Measurements from ENCODE around the gene NCOA3.
"Not testable (repeated sequence)": the region's sequence is repeated elsewhere in the genome, so short reads cannot be mapped to it uniquely, and the experiment has no call there.

Gene NCOA3

DNA sequence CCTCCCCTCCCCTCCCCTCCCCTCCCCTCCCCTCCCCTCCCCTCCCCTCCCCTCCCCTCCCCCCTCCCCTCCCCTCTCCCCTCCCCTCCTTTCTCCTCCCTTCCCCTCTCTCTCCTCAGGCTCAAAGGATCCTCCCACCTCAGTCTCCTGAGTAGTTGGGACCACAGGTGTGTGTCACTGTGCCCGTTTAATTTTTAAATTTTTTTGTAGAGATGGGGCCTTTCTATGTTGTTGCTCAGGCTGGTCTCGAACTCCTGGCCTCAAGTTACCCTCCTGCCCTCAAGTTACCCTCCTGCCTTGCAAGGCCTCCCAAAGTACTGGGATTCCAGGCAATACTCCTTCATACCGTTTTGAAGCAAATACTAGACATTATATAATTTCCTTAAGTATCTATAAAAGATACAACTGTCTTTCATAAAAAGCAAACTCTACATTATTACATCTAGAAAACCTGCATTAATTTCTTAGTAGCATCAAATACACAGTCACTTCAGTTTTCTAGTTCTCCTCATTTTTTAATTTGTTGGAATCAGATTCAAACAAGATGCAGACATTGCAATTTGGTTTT lies 39.8 kb downstream of the NCOA3 start:
- no peak for DNase-seq

DNA sequence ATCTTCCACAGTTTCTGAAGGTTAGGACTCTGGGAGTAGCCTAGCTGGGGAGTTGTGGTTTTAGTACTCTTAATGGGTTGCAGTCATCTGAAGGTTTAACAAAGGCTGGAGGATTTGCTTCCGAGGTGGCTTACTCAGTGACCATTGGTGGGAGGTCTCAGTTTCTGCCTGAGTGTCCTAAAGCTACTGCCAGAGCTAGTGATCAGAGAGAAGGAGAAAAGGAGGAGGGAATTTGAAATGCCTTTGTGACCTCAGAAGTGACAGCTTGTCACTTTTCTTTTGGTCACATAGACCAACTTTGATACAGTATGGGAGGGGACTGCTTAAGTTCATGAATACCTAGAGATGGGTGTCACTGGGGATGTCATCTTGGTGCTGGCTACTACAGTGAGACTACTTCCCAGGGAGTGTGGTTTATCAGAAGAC lies 41.3 kb downstream of the NCOA3 start:
- no peak for DNase-seq

DNA sequence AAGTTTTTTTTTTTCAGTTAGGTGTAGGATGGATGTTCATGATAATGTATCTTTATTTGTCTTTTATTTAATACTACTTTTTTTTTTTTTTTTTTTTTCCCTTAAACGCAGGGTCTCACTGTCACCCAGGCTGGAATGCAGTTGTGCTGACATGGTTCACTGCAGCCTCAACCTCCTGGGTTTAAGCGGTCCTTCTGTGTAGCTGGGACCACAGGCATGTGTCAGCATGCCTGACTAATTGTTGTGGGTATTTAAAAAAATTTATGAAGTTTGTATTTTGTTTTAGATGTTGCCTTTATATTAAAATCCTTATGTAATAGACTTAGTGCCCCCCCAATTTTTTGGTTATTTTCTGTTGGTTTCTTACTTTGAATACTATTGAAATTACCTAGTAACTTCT lies 42.6 kb downstream of the NCOA3 start:
- DNase-seq: no peak

DNA sequence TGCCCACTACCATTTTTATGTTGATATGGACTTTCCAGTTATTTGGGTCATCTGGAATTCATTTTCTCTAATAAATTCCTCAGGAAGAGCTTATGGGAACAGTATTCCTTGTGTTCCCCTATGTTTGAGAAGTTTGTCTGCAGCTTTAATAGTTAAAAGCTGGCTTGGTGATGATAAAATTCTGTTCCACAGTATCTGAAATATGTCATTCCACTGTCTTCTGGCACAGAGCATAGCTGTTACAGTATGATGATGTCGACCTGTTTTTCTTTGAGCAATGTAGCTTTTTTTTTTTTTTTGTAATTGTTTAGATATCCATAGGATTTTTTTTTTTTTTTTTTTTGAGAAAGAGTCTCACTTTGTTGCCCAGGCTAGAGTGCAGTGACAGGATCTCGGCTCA lies 43.2 kb downstream of the NCOA3 start:
- no peak for DNase-seq

DNA sequence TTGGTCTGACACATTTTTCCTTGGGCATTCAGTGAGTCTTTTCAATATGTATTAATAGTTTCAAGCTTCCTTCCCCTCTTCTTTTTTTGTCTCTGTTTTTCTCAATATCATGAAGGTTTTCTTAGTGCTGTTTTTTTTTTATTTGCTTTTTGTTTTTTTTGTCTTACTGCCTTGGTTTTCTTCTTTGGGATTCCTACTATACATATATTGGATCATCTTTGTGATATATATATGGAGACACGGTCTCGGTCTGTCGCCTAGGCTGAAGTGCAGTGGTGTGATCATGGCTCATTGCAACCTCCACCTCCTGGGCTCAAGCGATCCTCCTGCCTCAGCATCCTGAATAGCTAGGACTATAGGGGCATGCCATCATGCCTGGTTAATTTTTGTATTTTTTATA lies 43.8 kb downstream of the NCOA3 start:
- DNase-seq: no peak

DNA sequence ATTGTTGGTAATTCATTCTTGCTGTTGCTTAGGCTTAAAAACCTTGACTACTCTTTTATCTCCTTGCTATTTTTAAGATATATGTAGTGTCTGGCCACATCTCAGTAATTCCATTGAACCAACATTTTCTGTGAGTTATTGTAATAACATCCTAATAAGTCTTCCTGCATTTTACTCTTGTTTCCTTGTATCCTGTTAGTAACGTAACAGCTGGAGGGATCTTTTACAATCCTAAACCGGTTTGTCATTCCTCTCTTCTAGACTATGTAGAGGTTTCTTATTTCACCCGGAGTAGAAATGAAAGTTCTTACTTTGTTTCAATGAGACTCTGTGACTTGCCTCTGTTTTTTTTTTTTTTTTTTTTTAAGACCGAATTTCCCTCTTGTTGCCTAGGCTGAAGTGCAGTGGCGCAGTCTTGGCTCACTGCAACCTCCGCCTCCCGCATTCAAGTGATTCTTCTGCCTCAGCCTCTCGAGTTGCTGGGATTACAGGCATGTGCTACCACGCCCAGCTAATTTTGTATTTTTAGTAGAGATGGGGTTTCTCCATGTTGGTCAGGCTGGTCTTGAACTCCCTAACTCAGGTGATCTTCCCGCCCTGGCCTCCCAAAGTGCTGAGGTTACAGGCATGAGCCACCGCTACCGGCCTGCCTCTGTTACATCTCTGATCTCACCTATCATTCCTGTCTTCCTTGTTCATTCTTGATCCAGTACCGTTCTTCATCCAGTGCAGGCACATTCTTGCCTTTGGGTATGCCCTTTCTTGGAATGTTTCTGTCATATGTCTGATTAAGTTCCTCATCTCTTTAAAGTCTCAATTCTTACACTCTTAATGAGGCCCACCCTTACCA lies 44.7 kb downstream of the NCOA3 start:
- no peak for DNase-seq

DNA sequence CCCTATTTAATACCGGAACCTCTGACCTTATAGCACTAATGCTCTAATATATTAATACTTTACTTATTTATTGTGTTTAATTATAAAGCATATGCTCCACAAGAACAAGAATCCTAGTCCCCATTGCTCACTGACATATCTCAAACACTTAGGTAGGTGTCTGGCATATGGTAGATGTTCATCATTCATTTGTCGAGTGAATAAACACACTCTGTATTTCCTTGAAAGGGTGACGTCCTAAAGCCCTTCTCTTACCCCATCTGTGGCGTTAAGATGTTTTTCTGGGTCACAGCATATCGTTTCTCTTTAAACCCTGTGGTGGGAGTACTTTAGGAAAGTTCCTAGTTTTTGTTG lies 45.3 kb downstream of the NCOA3 start:
- DNase-seq: no peak

DNA sequence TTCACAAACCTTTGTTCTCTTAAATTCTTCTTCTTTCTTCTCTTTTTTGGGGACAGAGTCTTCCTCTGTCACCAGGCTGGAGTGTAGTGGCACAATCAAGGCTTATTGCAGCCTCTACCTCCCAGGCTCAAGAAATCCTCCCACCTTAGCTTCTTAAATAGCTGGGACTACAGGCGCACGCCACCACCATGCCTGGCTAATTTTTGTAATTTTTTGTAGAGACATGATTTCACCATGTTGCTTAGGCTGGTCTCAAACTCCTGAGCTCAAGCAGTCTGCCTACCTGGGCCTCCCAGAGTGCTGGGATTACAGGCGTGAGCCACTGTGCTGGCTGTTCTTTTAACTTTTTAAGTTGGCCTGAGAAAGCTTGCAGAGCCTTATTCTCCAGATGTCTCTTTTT lies 48.0 kb downstream of the NCOA3 start:
- DNase-seq: no peak

DNA sequence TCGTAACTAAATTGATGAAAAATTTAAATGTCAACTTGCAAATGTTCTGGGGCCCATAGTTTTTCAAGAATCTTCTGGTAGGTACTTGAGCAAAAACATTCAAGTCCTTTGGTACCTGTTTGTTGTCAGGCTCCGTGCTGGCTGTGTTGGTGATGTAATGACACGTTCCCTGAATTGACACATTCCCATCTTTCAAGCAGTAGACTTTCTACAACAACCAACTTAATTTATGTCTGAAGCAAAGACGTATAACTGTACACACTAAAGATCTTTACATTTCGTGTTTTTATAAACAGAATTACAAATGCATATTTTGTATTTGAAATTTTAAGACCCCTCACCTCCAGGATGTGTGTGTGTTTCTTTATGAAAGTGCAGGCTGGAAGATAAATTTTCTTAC lies 49.5 kb downstream of the NCOA3 start:
- DNase-seq: no peak

DNA sequence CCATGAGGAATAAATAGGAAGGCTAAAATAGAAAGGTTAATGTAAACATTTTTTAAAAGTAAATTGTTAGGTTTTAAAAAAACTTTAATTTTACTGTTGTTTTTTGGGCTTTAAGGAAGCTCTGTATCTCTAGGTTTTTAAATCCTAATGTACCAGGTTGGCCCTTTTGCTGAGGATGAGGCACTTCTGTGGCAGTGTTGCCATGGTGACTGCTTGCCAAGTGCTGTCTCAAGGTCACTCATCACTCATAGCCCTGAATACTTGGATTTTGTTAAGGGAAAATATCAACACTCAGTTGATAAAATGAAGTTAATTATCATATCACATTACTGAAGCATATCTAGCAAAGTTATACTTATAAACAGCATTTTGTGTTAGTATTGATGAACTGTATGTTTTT lies 50.2 kb downstream of the NCOA3 start:
- no peak for DNase-seq

DNA sequence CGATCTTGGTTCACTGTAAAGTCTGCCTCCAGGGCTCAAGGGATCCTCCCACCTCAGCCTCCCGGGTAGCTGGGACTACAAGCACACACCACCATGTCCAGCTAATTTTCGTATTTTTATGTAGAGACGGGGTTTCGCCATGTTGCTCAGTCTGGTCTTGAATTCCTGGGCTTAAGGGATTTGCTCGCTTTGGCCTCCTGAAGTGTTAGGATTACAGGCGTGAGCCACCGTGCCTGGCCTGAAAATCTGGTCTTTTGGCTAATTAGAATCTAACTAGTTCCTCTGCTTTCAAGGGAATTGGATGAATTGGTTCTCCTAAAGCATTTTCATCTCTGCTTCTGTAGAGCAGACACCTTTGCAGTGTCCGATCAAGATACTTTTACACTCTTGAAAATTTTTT lies 51.3 kb downstream of the NCOA3 start:
- DNase-seq: no peak

DNA sequence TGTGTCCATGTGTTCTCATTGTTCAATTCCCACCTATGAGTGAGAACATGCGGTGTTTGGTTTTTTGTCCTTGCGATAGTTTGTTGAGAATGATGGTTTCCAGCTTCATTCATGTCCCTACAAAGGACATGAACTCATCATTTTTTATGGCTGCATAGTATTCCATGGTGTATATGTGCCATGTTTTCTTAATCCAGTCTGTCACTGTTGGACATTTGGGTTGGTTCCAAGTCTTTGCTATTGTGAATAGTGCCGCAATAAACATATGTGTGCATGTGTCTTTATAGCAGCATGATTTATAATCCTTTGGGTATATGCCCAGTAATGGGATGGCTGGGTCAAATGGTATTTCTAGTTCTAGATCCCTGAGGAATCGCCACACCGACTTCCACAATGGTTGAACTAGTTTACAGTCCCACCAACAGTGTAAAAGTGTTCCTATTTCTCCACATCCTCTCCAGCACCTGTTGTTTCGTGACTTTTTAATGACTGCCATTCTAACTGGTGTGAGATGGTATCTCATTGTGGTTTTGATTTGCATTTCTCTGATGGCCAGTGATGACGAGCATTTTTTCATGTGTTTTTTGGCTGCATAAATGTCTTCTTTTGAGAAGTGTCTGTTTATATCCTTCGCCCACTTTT lies 52.0 kb downstream of the NCOA3 start:
- DNase-seq: not testable (repeated sequence)

DNA sequence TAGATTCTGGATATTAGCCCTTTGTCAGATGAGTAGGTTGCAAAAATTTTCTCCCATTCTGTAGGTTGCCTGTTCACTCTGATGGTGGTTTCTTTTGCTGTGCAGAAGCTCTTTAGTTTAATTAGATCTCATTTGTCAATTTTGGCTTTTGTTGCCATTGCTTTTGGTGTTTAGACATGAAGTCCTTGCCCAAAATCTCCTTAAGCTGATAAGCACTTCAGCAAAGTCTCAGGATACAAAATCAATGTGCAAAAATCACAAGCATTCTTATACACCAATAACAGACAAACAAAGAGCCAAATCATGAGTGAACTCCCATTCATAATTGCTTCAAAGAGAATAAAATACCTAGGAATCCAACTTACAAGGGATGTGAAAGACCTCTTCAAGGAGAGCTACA lies 52.6 kb downstream of the NCOA3 start:
- not testable (repeated sequence) for DNase-seq

DNA sequence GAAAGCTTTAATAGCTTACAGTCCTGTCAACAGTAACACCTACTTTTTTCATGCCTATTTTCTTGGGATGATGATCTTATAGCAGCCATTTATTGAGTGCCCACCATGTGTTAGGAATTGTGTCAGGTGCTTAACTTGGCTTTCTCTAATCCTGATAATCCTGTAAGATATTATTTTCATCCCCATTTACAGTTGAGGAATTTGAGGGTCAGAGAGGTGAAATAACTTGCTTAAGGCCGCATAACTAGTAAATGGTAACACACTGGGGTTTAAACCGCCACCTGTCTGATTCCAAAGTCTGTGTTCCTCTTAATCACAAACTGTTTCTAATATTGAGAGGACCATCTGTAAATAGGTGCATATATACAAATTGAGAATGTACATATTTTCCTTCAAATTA lies 55.5 kb downstream of the NCOA3 start:
- DNase-seq: no peak

DNA sequence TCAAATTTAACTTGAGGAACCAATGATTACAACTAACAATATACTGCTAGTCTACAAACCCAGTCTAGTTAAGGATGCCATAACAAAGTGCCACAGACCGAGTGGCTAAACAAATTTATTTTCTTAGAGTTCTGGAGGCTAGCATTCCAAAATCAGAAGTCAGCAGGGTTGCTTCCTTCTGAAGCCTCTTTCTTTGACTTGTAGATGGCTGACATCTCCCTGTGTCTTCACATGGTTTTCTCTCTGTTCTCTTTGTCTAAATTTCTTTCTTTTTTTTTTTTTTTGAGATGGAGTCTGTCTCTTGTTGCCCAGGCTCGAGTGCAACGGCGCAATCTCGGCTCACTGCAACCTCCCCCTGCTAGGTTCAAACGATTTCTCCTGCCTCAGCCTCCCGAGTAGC lies 56.1 kb downstream of the NCOA3 start:
- no peak for DNase-seq

DNA sequence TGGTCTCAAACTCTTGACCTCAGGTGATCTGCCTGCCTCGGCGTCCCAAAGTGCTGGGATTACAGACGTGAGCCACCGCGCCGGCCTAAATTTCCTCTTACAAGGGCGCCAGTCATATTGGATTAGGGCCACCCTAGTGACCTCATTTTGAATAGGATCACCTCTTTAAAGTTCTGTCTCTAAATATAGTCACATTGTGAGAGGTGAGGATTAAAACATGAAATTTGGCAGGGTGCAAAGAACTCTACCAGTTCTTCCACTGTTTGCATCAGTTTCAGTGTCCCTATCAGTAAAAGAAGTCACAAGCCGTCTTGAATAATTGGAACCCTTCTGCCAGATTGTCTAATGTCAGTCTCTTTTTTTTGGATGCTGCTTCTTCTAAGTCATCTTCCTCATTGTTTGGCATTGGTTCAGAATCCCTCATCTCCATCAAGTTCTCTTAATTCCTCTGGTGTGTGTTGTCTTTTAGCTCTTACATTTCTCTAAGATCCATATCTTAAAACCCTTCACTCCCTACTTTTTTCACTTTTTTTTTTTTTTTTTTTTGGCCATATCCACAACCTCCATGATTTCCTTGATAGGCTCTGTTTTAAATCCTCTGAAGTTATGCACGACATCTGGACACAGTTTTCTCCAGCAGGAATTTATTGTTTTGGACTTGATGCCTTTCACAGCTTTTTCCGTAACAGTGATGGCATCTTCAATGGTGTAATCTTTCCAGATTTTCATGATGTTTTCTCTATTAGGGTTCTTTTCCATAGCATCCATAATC lies 56.8 kb downstream of the NCOA3 start:
- DNase-seq: no peak

DNA sequence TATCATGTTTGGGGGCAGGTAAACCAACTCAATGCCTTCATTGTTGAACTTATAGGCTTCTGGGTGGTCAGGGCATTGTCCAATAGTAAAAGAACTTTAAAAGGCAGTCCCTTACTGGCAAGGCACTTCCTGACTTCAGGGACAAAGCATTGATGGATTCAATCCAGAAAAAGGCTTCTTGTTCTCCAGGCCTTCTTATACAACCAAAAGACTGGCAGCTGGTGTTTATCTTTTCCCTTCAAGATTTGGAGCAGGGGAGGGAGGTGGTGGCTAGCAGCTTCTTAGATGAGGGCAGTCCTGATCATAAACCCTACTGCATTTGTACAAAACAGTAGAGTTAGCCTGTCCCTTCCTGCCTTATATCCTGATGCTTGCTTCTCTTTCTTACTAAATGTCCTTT lies 57.5 kb downstream of the NCOA3 start:
- DNase-seq: no peak

DNA sequence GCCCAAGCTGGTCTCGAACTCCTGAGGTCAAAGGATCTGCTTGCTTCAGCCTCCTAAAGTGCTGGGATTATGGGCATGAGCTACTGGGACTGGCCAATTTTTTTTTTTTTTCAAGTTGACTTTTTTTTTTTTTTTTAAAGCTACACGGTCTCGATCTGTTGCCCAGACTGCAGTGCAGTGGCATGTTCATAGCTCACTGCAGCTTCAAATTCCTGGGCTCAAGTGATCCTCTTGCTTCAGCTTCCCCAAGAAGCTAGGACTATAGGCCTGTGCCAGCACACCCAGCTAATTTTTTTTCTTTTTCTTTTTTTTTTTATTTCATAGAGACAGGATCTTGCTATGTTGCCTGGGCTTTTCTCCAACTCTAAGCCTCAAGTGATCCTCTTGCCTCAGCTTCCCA lies 59.5 kb downstream of the NCOA3 start:
- no peak for DNase-seq

DNA sequence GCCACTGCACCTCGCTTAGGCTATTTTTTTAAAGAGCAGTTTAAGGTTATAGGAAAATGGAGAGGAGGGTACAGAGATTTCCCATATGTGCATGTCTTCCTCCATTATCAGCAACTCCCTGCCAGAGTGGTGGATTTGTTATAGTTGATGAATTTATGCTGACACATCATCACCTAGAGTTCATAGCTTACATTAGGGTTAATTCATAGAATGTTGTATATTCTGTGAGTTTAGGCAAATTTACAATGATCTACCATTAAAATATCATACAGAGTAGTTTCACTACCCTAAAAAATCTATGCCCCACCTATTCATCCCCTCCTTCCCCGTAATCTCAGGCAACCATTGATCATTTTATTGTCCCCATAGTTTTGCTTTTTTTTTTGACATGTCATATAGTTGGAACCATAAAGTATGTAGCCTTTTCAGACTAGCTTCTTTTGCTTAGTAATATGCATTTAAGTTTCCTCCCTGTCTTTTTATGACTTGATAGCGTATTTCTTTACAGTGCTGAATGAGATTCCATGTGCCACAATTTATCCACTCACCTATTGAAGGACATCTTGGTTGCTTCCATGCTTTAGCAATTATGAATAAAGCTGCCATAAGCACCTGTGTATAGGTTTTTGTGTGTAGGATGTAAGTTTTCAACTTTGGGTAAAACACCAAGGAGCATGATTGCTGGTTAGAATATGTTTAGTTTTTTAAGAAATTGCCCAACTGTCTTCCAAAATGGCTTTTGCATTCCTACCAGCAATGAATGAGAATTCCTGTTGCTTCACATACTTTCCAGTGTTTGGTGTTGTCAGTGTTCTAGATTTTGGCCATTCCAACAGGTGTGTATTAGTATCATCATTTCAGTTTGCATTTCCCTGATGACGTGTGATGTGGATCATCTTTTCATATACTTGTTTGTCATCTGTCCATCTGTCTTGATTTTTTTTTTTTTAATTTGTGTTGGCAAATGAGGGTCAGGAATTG lies 60.2 kb downstream of the NCOA3 start:
- DNase-seq: no peak

DNA sequence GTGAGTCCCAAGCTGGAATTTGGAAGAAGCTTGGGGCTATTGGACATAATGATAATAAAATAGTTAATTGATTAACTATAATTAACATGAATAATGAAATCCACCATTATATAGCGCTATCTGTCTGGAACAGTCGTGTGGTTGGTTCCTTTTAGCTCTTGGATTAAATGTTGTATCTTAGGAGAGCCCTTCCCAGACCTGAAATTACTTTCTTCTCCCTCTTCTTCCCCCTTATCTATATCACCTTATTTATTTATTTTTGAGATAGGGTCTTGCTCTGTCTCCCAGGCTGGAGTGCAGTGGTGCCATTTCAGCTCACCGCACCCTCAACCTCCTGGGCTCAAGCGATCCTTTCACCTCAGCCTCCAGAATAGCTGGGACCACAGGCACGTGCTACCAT lies 64.6 kb downstream of the NCOA3 start:
- DNase-seq: no peak

DNA sequence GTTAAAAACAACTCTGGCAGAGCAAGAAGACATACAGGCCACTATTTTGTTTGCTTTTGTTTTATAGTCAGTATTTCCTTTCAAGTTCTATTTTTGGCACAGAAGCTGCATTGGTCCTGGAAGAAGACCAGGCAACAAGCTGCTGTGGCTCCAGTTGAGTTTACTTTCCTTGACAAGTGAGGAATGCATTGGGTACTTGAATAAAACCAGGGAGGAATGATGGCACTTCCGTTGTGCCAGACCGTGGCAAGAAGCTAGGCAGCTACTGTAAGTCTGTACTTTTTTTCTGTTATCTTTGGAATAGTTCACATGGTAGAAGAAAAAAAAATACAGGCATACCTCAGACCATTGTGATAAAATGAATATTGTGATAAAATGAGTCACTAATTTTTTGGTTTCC lies 66.3 kb downstream of the NCOA3 start:
- DNase-seq: no peak

DNA sequence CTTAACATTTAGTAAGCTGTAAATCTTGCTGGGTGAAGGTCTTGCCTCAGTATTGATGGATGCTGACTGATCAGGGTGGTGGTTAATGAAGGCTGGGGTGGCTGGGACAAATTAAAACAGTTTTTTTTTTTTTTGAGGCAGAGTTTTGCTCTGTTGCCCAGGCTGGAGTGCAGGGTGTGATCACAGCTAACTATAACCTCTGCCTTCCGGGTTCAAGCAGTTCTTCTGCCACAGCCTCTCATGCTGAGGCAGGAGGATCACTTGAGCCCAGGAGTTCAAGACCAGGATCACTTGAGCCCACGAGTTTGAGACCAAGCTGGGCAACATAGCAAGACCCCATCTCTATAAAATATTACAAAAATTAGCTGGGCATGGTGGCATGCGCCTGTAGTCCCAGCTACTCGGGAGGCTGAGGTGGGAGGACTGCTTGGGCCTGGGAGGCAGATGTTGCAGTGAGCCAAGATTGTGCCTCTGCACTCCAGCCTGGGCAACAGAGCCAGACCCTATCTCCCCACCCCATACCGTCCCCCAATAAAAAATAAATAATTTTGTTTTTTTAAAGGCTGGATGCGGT lies 67.2 kb downstream of the NCOA3 start:
- no peak for DNase-seq

All from activated naive CD4-positive, alpha-beta T cell treated with Interleukin-2 at 50 U/mL for 16 hours (primary cell).